B cell (primary cell): ENCODE results near the gene ITPK1. TPM values are rescaled to one million over a fixed set of nuclear protein-coding genes. Genes with fewer than 3 reads are reported as not detected.

Experiments
- ATAC-seq: fragments of 200-7000 bp; cut with Tn5 transposase; one replicate; pipeline ENCODE4 v1.10.0; 2021; ENCODE audit warnings: low read depth, mild to moderate bottlenecking, moderate number of reproducible peaks, moderate library complexity
- CTCF ChIA-PET: fragments of 350-600 bp; sonication (Branson Sonifier 250); formaldehyde crosslinking; loops from one replicate; lab custom pipeline; 2021; ENCODE audit warnings: antibody characterized with exemption, inconsistent platforms; lab: Charles Lee
- POLR2A ChIA-PET: fragments of 350-600 bp; sonication (Branson Sonifier 250); formaldehyde crosslinking; loops from one replicate; lab custom pipeline; 2021; ENCODE audit warnings: antibody characterized with exemption; lab: Charles Lee
- DNase-seq: peaks from one replicate; pipeline ENCODE4 v3.0.0; 2013
- H2AFZ ChIP-seq: 2 replicates; pipeline ENCODE4 v1.6.1; 2012; ENCODE audit warnings: mild to moderate bottlenecking, low read depth, low read length; ENCODE audit not compliant: insufficient read depth, poor library complexity, severe bottlenecking
- H3K27ac ChIP-seq, 2 donors: 1 replicate in 1 of 2; 2 replicates in 1 of 2; pipeline ENCODE4 v1.5.1; 2012 to 2013; ENCODE audit warnings: low read length in 2 of 2, mild to moderate bottlenecking in 2 of 2, moderate library complexity in 1 of 2
- H3K27me3 ChIP-seq, 4 experiments: fragments of 200-600 bp in 1 of 4; sonication (generic) in 1 of 4; replicated peaks in 1 of 4; 1 replicate in 2 of 4; 2 replicates in 2 of 4; pipeline versions ENCODE4 v1.6.1 to v1.7.0; 2013 to 2016; ENCODE audit warnings: low read length in 3 of 4, mild to moderate bottlenecking in 2 of 4, mixed read lengths in 1 of 4, moderate library complexity in 1 of 4; ENCODE audit not compliant: insufficient read depth in 4 of 4, control insufficient read depth in 3 of 4; ENCODE audit errors: control extremely low read depth in 1 of 4
- H3K36me3 ChIP-seq, 2 experiments: replicated peaks in 1 of 2; 1 replicate in 1 of 2; 2 replicates in 1 of 2; pipeline versions ENCODE4 v1.6.1 to v1.7.1; 2013; ENCODE audit warnings: low read length in 1 of 2; ENCODE audit not compliant: insufficient read depth in 2 of 2, control insufficient read depth in 1 of 2; ENCODE audit errors: control extremely low read depth in 1 of 2, extremely low read depth in 1 of 2
- H3K4me1 ChIP-seq, 2 donors: fragments of 200-600 bp in 1 of 2; sonication (generic) in 1 of 2; 1 replicate in 1 of 2; 2 replicates in 1 of 2; pipeline versions ENCODE4 v1.5.1 to v1.6.1; 2013 to 2017; ENCODE audit warnings: low read length in 2 of 2; ENCODE audit not compliant: control insufficient read depth in 2 of 2, insufficient read depth in 2 of 2
- H3K4me2 ChIP-seq: replicated peaks from 2 replicates; pipeline ENCODE3; 2012; ENCODE audit warnings: mild to moderate bottlenecking, low read depth, low read length; ENCODE audit not compliant: poor library complexity, severe bottlenecking
- H3K4me3 ChIP-seq, 5 experiments: fragments of 200-600 bp in 1 of 5; sonication (generic) in 1 of 5; 1 replicate in 3 of 5; 2 replicates in 2 of 5; pipeline versions ENCODE4 v1.5.1 to v1.7.0; 2011 to 2016; ENCODE audit warnings: low read length in 4 of 5, mild to moderate bottlenecking in 4 of 5, low read depth in 2 of 5, control low read depth in 1 of 5, moderate library complexity in 1 of 5; ENCODE audit not compliant: insufficient read depth in 1 of 5; ENCODE audit errors: control extremely low read depth in 1 of 5, extremely low read depth in 1 of 5
- H3K79me2 ChIP-seq: fragments of 200-600 bp; sonication (generic); one replicate; pipeline ENCODE4 v1.6.0; 2016; ENCODE audit warnings: low read length; ENCODE audit not compliant: control insufficient read depth, insufficient read depth
- H3K9ac ChIP-seq: fragments of 200-600 bp; sonication (generic); 2 replicates; pipeline ENCODE4 v1.6.1; 2017; ENCODE audit warnings: mild to moderate bottlenecking, low read length, moderate library complexity
- H3K9me3 ChIP-seq, 3 donors: one replicate each; pipeline versions ENCODE4 v1.6.1 to v1.7.1; 2013; ENCODE audit warnings: low read length in 2 of 3; ENCODE audit not compliant: control insufficient read depth in 2 of 3, insufficient read depth in 1 of 3; ENCODE audit errors: control extremely low read depth in 1 of 3
- H4K20me1 ChIP-seq: 2 replicates; pipeline ENCODE4 v1.6.0; 2012; ENCODE audit warnings: mild to moderate bottlenecking, low read length; ENCODE audit not compliant: insufficient read depth, control insufficient read depth, poor library complexity, severe bottlenecking
- H3K27ac Mint-ChIP-seq: one replicate; pipeline ENCODE4 v1.8.0; 2021; ENCODE audit warnings: mixed read lengths
- H3K27me3 Mint-ChIP-seq: one replicate; pipeline ENCODE4 v1.8.0; 2021; ENCODE audit warnings: mixed read lengths
- H3K4me1 Mint-ChIP-seq: one replicate; pipeline ENCODE4 v1.8.0; 2021; ENCODE audit warnings: mixed read lengths
- H3K4me3 Mint-ChIP-seq: one replicate; pipeline ENCODE4 v1.8.0; 2021; ENCODE audit warnings: mixed read lengths
- H3K9me3 Mint-ChIP-seq: one replicate; pipeline ENCODE4 v1.8.0; 2022; ENCODE audit warnings: mixed read lengths; ENCODE audit not compliant: insufficient read depth
- CTCF ChIP-seq: fragments of 200-600 bp; IDR thresholded peaks from one replicate; pipeline ENCODE4 v1.8.0; 2022; ENCODE audit warnings: antibody characterized with exemption, mild to moderate bottlenecking
- EZH2 ChIP-seq: IDR thresholded peaks from 2 replicates; pipeline ENCODE4 v1.6.1; 2012; ENCODE audit warnings: borderline replicate concordance, low read depth, mild to moderate bottlenecking, moderate library complexity, low read length; ENCODE audit not compliant: insufficient read depth, poor library complexity, severe bottlenecking
- WGBS: methylation state at CpG from one replicate; pipeline ENCODE4 v1.1.5; 2013; ENCODE audit warnings: missing lambda C conversion rate; ENCODE audit not compliant: insufficient coverage; 5-methylcytosine and 5-hydroxymethylcytosine counted together
- intact Hi-C: fragments of 100-400 bp; cut with micrococcal nuclease; formaldehyde crosslinking; loops from one replicate; pipeline ENCODE4 v1.10.0; 2022
- polyA plus RNA-seq: library from polyadenylated mRNA; depleted of rRNA; stranded (reverse); fragments of >200 nt; gene quantifications from 2 replicates; pipeline ENCODE4 v1.2.3, GENCODE V29; 2012
- total RNA-seq, 2 donors: library from RNA; stranded (reverse); fragments of 120-200 nt in 1 of 2; gene quantifications; 1 replicate in 1 of 2; 2 replicates in 1 of 2; pipeline versions ENCODE4 v1.2.3 to v1.2.4, GENCODE V29; 2013 to 2022

The ITPK1 gene
- total and polyA plus RNA-seq, 2 donors (not counting 1 experiment from before 2014, with no cell fraction given), result 46.0 to 46.9 TPM

DNA sequence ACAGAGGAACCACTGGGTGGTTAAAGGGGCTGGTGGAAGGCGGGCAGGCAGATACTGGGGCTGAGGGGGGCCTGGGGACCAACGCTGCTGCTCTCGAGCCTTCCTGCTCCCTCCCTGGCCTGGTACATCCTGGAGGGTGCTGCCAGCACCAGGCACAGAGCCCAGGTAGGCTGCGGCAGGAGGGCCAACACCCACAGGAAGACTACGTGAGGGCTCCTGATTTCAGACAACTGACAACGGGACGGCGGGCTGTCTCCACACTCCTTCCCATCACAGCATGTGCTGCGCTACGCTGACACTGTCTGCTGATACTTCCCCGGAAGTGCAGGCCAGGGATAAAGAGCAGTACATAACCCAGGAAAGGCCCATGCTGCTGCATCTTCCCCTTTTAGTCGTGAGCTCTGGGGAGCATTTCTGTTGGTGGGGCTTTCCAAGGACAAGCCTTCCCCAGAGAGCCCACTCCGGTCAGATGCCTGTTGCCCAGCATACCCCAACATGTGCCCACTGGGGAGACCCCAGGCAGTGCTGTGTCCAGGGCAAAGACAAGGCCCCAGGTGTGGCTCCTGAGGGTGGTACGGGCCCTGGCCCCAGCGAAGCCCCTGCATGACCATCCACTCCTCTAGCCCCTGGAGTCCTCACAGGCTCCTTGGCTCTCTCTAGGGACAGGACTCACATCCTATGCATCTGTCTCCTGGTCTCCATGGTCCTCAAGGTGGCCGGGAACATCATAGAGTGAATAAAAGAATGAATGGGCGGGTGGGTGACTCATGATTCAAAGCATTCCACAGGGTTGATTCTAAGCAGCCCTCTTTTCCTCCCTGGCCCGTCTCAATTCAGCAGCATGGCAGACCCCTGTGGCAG lies 154.8 kb downstream of the ITPK1 start:
- Histone ChIP-seq H2AFZ (no peak overlapping the region), H3K4me2 (no peak overlapping the region), H3K9ac (no peak overlapping the region), H3K4me3 (no peak overlapping the region), H3K4me1 (no peaks in the 10 kb centered on the region), H3K9me3 (no peaks in the 10 kb centered on the region), H3K27ac (no peak overlapping the region), H4K20me1 (peaks cover 10% of the 10 kb centered on the region), H3K27me3 (no peaks in the 10 kb centered on the region), H3K79me2 (no peaks in the 10 kb centered on the region), H3K36me3 (peaks cover 0 to 32% of the 10 kb centered on the region in 2 experiments)
- no peak for DNase-seq
- no peak for TF ChIP-seq CTCF
- TF ChIP-seq EZH2, result no peak
- intact Hi-C loops, result no loop called here
- H3K27me3 Mint-ChIP-seq, result no peaks in the 10 kb centered on the region
- CTCF ChIA-PET, result no interaction called here
- H3K27ac Mint-ChIP-seq, result no peak overlapping the region
- no peaks in the 10 kb centered on the region for H3K9me3 Mint-ChIP-seq
- WGBS, result 94% methylated on average over 18 of the region's 18 CpGs
- peaks cover 4% of the 10 kb centered on the region for H3K4me1 Mint-ChIP-seq
- POLR2A ChIA-PET, result no interaction called here
- no peak overlapping the region for H3K4me3 Mint-ChIP-seq
- no peak for ATAC-seq
